ENCODE data around the gene ARSI.

The ARSI gene

GRCh38 chr5:150304481-150305081, 1.9 kb upstream of the ARSI start:
- DNase-seq (ENCODE audit: insufficient read length) (no peak), FAIRE-seq (no peak)
- TF ChIP-seq TAF1 (IDR thresholded peaks at IDR 0.05; ENCODE audit: borderline replicate concordance, low read depth, low read length) (no peak), POLR2AphosphoS5 (IDR thresholded peaks at IDR 0.05; ENCODE audit: low read depth, low read length) (no peak), POLR2A (IDR thresholded peaks at IDR 0.05; ENCODE audit: low read depth, low read length) (no peak)

- no peak for DNase-seq (ENCODE audit: insufficient read length)
- FAIRE-seq, result no peak
- TF ChIP-seq POLR2A (IDR thresholded peaks at IDR 0.05; ENCODE audit: low read depth, low read length) (no peak), TAF1 (IDR thresholded peaks at IDR 0.05; ENCODE audit: borderline replicate concordance, low read depth, low read length) (no peak), POLR2AphosphoS5 (IDR thresholded peaks at IDR 0.05; ENCODE audit: low read depth, low read length) (no peak)
Measured at GRCh38 chr5:150303660-150304386, 1.1 kb upstream of the ARSI start.

GRCh38 chr5:150303070-150303615, 438 bp upstream of the ARSI start:
- DNase-seq (ENCODE audit: insufficient read length), result no peak
- TF ChIP-seq POLR2AphosphoS5 (IDR thresholded peaks at IDR 0.05; ENCODE audit: low read depth, low read length) (no peak), TAF1 (IDR thresholded peaks at IDR 0.05; ENCODE audit: borderline replicate concordance, low read depth, low read length) (no peak), POLR2A (IDR thresholded peaks at IDR 0.05; ENCODE audit: low read depth, low read length) (no peak)
- no peak for FAIRE-seq

GRCh38 chr5:150301901-150302300, 804 bp downstream of the ARSI start:
- FAIRE-seq, result no peak
- TF ChIP-seq TAF1 (IDR thresholded peaks at IDR 0.05; ENCODE audit: borderline replicate concordance, low read depth, low read length) (no peak), POLR2A (IDR thresholded peaks at IDR 0.05; ENCODE audit: low read depth, low read length) (no peak)

GRCh38 chr5:150301170-150301505, 1.6 kb downstream of the ARSI start:
- DNase-seq (ENCODE audit: insufficient read length) (no peak), FAIRE-seq (no peak)
- no peak for TF ChIP-seq POLR2AphosphoS5 (IDR thresholded peaks at IDR 0.05; ENCODE audit: low read depth, low read length)
- TF ChIP-seq POLR2A (IDR thresholded peaks at IDR 0.05; ENCODE audit: low read depth, low read length), result no peak

More at GRCh38 chr5:150301901-150302300, 804 bp downstream of the ARSI start:
- DNase-seq (ENCODE audit: insufficient read length), result no peak

GRCh38 chr5:150300496-150301169, 2.1 kb downstream of the ARSI start:
- no peak for TF ChIP-seq TAF1 (IDR thresholded peaks at IDR 0.05; ENCODE audit: borderline replicate concordance, low read depth, low read length)
- no peak for TF ChIP-seq POLR2A (IDR thresholded peaks at IDR 0.05; ENCODE audit: low read depth, low read length)
- TF ChIP-seq POLR2AphosphoS5 (IDR thresholded peaks at IDR 0.05; ENCODE audit: low read depth, low read length), result no peak
- DNase-seq (ENCODE audit: insufficient read length), result no peak
- no peak for FAIRE-seq

GRCh38 chr5:150299571-150300327, 3.0 kb downstream of the ARSI start:
- FAIRE-seq, result no peak
- TF ChIP-seq POLR2AphosphoS5 (IDR thresholded peaks at IDR 0.05; ENCODE audit: low read depth, low read length) (no peak), POLR2A (IDR thresholded peaks at IDR 0.05; ENCODE audit: low read depth, low read length) (no peak), TAF1 (IDR thresholded peaks at IDR 0.05; ENCODE audit: borderline replicate concordance, low read depth, low read length) (no peak)

GRCh38 chr5:150298701-150299451, 3.8 kb downstream of the ARSI start:
- no peak for FAIRE-seq

More at GRCh38 chr5:150299571-150300327, 3.0 kb downstream of the ARSI start:
- DNase-seq (ENCODE audit: insufficient read length), result no peak

GRCh38 chr5:150297934-150298595, 4.6 kb downstream of the ARSI start:
- TF ChIP-seq TAF1 (IDR thresholded peaks at IDR 0.05; ENCODE audit: borderline replicate concordance, low read depth, low read length) (no peak), POLR2AphosphoS5 (IDR thresholded peaks at IDR 0.05; ENCODE audit: low read depth, low read length) (no peak), POLR2A (IDR thresholded peaks at IDR 0.05; ENCODE audit: low read depth, low read length) (no peak)
- DNase-seq (ENCODE audit: insufficient read length) (no peak), FAIRE-seq (no peak)

More at GRCh38 chr5:150298701-150299451, 3.8 kb downstream of the ARSI start:
- TF ChIP-seq TAF1 (IDR thresholded peaks at IDR 0.05; ENCODE audit: borderline replicate concordance, low read depth, low read length), result no peak
- no peak for DNase-seq (ENCODE audit: insufficient read length)

- DNase-seq (ENCODE audit: insufficient read length) (no peak), FAIRE-seq (no peak)
- no peak for TF ChIP-seq POLR2AphosphoS5 (IDR thresholded peaks at IDR 0.05; ENCODE audit: low read depth, low read length)
- no peak for TF ChIP-seq TAF1 (IDR thresholded peaks at IDR 0.05; ENCODE audit: borderline replicate concordance, low read depth, low read length)
- no peak for TF ChIP-seq POLR2A (IDR thresholded peaks at IDR 0.05; ENCODE audit: low read depth, low read length)
Measured at GRCh38 chr5:150297236-150297890, 5.3 kb downstream of the ARSI start.

Data from GM12892 (cell line).